H1 (cell line): ENCODE data around the gene CFAP74. TPM values are rescaled to one million over a fixed set of nuclear protein-coding genes. Genes with fewer than 3 reads are reported as not detected.

Source experiments
- CTCF ChIA-PET: fragments of 300-600 bp; sonication (Branson Sonifier 250); formaldehyde crosslinking; loops from one replicate; lab custom pipeline; 2021; ENCODE audit not compliant: partially characterized antibody; lab: Charles Lee
- POLR2A ChIA-PET: fragments of 300-600 bp; sonication (Branson Sonifier 250); formaldehyde crosslinking; loops from one replicate; lab custom pipeline; 2021; ENCODE audit warnings: inconsistent platforms; ENCODE audit not compliant: partially characterized antibody; lab: Charles Lee
- DNase-seq, 2 experiments: peaks; one replicate each; pipeline versions ENCODE4 v3.0.0 to v3.0.0-alpha.2; 2010 to 2022; ENCODE audit warnings: low spot score in 2 of 2, low read depth in 1 of 2, mixed read lengths in 1 of 2
- FAIRE-seq: peaks from 2 replicates; lab custom pipeline; 2011; peaks lifted over from hg19 to GRCh38; lab: Jason Lieb, UNC
- H2AFZ ChIP-seq: 2 replicates; pipeline ENCODE4 v1.8.1; 2012; ENCODE audit warnings: low read length, inconsistent platforms
- H2AK5ac ChIP-seq: 2 replicates; pipeline ENCODE4 v1.6.1; 2013; ENCODE audit warnings: low read depth, low read length
- H2BK120ac ChIP-seq: replicated peaks from 2 replicates; pipeline ENCODE3; 2013; ENCODE audit warnings: low read depth, low read length, inconsistent platforms
- H2BK12ac ChIP-seq: 2 replicates; pipeline ENCODE4 v1.6.1; 2013; ENCODE audit warnings: low read depth, low read length
- H2BK15ac ChIP-seq: 2 replicates; pipeline ENCODE4 v1.6.1; 2013; ENCODE audit warnings: low read length
- H2BK20ac ChIP-seq: 2 replicates; pipeline ENCODE4 v1.6.1; 2013; ENCODE audit warnings: low read length
- H2BK5ac ChIP-seq: 2 replicates; pipeline ENCODE4 v1.6.1; 2013; ENCODE audit warnings: low read depth, low read length
- H3K14ac ChIP-seq: 2 replicates; pipeline ENCODE4 v1.6.1; 2013; ENCODE audit warnings: inconsistent platforms; ENCODE audit not compliant: insufficient read length
- H3K18ac ChIP-seq: 2 replicates; pipeline ENCODE4 v1.6.1; 2013; ENCODE audit warnings: low read length; ENCODE audit errors: extremely low read depth
- H3K23ac ChIP-seq: 2 replicates; pipeline ENCODE4 v1.6.1; 2013; ENCODE audit warnings: inconsistent platforms; ENCODE audit not compliant: insufficient read length
- H3K23me2 ChIP-seq: 2 replicates; pipeline ENCODE4 v1.6.1; 2013; ENCODE audit warnings: low read depth, low read length
- H3K27ac ChIP-seq: 2 replicates; pipeline ENCODE4 v1.6.1; 2011; ENCODE audit warnings: low read depth, low read length, inconsistent platforms
- H3K27me3 ChIP-seq, 4 experiments: replicated peaks in 1 of 4; 1 replicate in 1 of 4; 2 replicates in 3 of 4; pipeline versions ENCODE4 v1.6.1 to v1.8.1; 2011 to 2013; ENCODE audit warnings: low read length in 3 of 4, mild to moderate bottlenecking in 3 of 4, inconsistent platforms in 2 of 4, mixed read lengths in 2 of 4, moderate library complexity in 1 of 4; ENCODE audit not compliant: control insufficient read depth in 3 of 4, insufficient read depth in 3 of 4; ENCODE audit errors: extremely low read depth in 1 of 4
- H3K36me3 ChIP-seq, 4 experiments: 2 replicates each; pipeline versions ENCODE4 v1.6.1 to v1.8.1; 2011 to 2013; ENCODE audit warnings: mild to moderate bottlenecking in 4 of 4, low read length in 3 of 4, moderate library complexity in 2 of 4, control low read depth in 1 of 4, inconsistent platforms in 1 of 4; ENCODE audit not compliant: insufficient read depth in 4 of 4, control insufficient read depth in 2 of 4
- H3K4ac ChIP-seq: replicated peaks from 2 replicates; pipeline ENCODE3; 2013; ENCODE audit warnings: low read length, low read depth, mixed read lengths, inconsistent platforms; ENCODE audit not compliant: insufficient read length
- H3K4me1 ChIP-seq, 4 experiments: replicated peaks in 1 of 4; 1 replicate in 1 of 4; 2 replicates in 3 of 4; pipeline versions ENCODE4 v1.6.1 to v1.8.1; 2011 to 2013; ENCODE audit warnings: low read length in 3 of 4, inconsistent platforms in 2 of 4, mixed read lengths in 1 of 4; ENCODE audit not compliant: insufficient read depth in 4 of 4, control insufficient read depth in 3 of 4
- H3K4me2 ChIP-seq, 2 experiments: 2 replicates each; pipeline versions ENCODE4 v1.6.1 to v1.8.1; 2011 to 2013; ENCODE audit warnings: low read depth in 2 of 2, low read length in 2 of 2, control low read depth in 1 of 2, inconsistent platforms in 1 of 2, mild to moderate bottlenecking in 1 of 2; ENCODE audit not compliant: insufficient read depth in 1 of 2
- H3K4me3 ChIP-seq, 4 experiments: fragments of 200-600, 300-600 bp in 1 of 4; sonication (generic), shearing (Covaris generic), sonication (Bioruptor Twin) in 1 of 4; 2 replicates each; pipeline versions ENCODE4 v1.5.1 to v1.8.1; 2011 to 2016; ENCODE audit warnings: low read length in 4 of 4, low read depth in 3 of 4, control low read depth in 2 of 4, inconsistent platforms in 2 of 4, mild to moderate bottlenecking in 2 of 4, mixed read lengths in 1 of 4, moderate library complexity in 1 of 4; ENCODE audit not compliant: insufficient read depth in 2 of 4; ENCODE audit errors: extremely low read depth in 1 of 4
- H3K56ac ChIP-seq: replicated peaks from 2 replicates; pipeline ENCODE3; 2013; ENCODE audit warnings: low read depth, mild to moderate bottlenecking, mixed read lengths, low read length, inconsistent platforms; ENCODE audit not compliant: insufficient read length
- H3K79me1 ChIP-seq: 2 replicates; pipeline ENCODE4 v1.6.1; 2013; ENCODE audit warnings: low read depth, low read length, control low read depth
- H3K79me2 ChIP-seq, 2 experiments: 2 replicates each; pipeline versions ENCODE4 v1.6.1 to v1.8.1; 2012 to 2013; ENCODE audit warnings: low read length in 2 of 2, mild to moderate bottlenecking in 2 of 2, inconsistent platforms in 1 of 2; ENCODE audit not compliant: insufficient read depth in 2 of 2, control insufficient read depth in 1 of 2
- H3K9ac ChIP-seq, 4 experiments: replicated peaks in 1 of 4; 1 replicate in 1 of 4; 2 replicates in 3 of 4; pipeline versions ENCODE4 v1.6.1 to v1.8.1; 2011 to 2013; ENCODE audit warnings: low read depth in 3 of 4, low read length in 3 of 4, control low read depth in 2 of 4, mild to moderate bottlenecking in 2 of 4, moderate library complexity in 2 of 4, inconsistent platforms in 1 of 4; ENCODE audit errors: extremely low read depth in 1 of 4
- H3K9me3 ChIP-seq, 2 experiments: 2 replicates each; pipeline versions ENCODE4 v1.6.1 to v1.8.1; 2012 to 2013; ENCODE audit warnings: mild to moderate bottlenecking in 2 of 2, moderate library complexity in 2 of 2, control low read depth in 1 of 2, inconsistent platforms in 1 of 2, low read depth in 1 of 2, low read length in 1 of 2, mixed read lengths in 1 of 2; ENCODE audit not compliant: insufficient read depth in 2 of 2
- H4K20me1 ChIP-seq, 2 experiments: replicated peaks in 1 of 2; 2 replicates each; pipeline versions ENCODE3 to v1.8.1; 2011 to 2013; ENCODE audit warnings: inconsistent platforms in 2 of 2, low read length in 2 of 2, mild to moderate bottlenecking in 1 of 2; ENCODE audit not compliant: insufficient read depth in 2 of 2, control insufficient read depth in 1 of 2
- H4K5ac ChIP-seq: 2 replicates; pipeline ENCODE4 v1.6.1; 2013; ENCODE audit warnings: low read length, low read depth, mixed read lengths, inconsistent platforms; ENCODE audit not compliant: insufficient read length
- H4K8ac ChIP-seq: 2 replicates; pipeline ENCODE4 v1.8.0; 2013; ENCODE audit warnings: mild to moderate bottlenecking, moderate library complexity, low read length, inconsistent platforms; ENCODE audit not compliant: insufficient read depth; ENCODE audit errors: extremely low read depth
- H4K91ac ChIP-seq: replicated peaks from 2 replicates; pipeline ENCODE3; 2013; ENCODE audit warnings: low read length, mixed read lengths, inconsistent platforms; ENCODE audit not compliant: insufficient read length
- E2F6 ChIP-seq: IDR thresholded peaks from 2 replicates; pipeline ENCODE4 v1.6.1; 2012; ENCODE audit warnings: inconsistent platforms
- SAP30 ChIP-seq: fragments of 300-600 bp; sonication (generic); IDR thresholded peaks from 2 replicates; pipeline ENCODE4 v1.7.1; 2012; ENCODE audit warnings: low read length, moderate library complexity, mild to moderate bottlenecking, inconsistent platforms; ENCODE audit not compliant: insufficient read depth, insufficient replicate concordance
- WGBS, 2 experiments: shearing (Covaris generic) in 1 of 2; methylation state at CpG; one replicate each; pipeline versions ENCODE4 v1.1.6 to v1.1.7; 2013 to 2015; ENCODE audit warnings: low lambda C conversion rate in 2 of 2, mixed read lengths in 2 of 2, inconsistent platforms in 1 of 2, low coverage in 1 of 2, missing lambda C conversion rate in 1 of 2; ENCODE audit not compliant: insufficient replicate concordance in 2 of 2, insufficient coverage in 1 of 2, insufficient read length in 1 of 2; ENCODE audit errors: extremely low coverage in 1 of 2, missing lambda C conversion rate in 1 of 2; 5-methylcytosine and 5-hydroxymethylcytosine counted together
- polyA plus RNA-seq, 7 experiments: library from polyadenylated mRNA; depleted of rRNA in 3 of 7; stranded (reverse) in 5 of 7; unstranded in 2 of 7; fragments of >200 nt in 5 of 7; fragments of 200-250 nt in 2 of 7; gene quantifications; 1 replicate in 5 of 7; 2 replicates in 1 of 7; 4 replicates in 1 of 7; pipeline versions ENCODE4 v1.2.1 to v1.2.3, GENCODE V29; 2011 to 2013; ENCODE audit warnings: missing spikeins in 2 of 7, mixed read lengths in 2 of 7
- total RNA-seq: library from RNA; stranded (reverse); fragmentation: NEBNext Ultra II Directional; extraction: Animal tissue kit (Norgen Biotek cat#: 25700); gene quantifications from 2 replicates; pipeline ENCODE4 v1.2.1, GENCODE V29; 2021

CFAP74 gene
- total and polyA plus RNA-seq, 2 of the 8 experiments (the other 6 are each of a cell fraction or from before 2014, with no cell fraction given), result 0.09 to 0.20 TPM

GRCh38 chr1:1928231-1929101, 75.1 kb downstream of the CFAP74 start:
- H3K23ac ChIP-seq, result no peak overlapping the region
- ChIA-PET CTCF (interaction anchor here (0.8 to 3.1 kb wide), 5 partner anchors 14 to 121 kb away, joined by 3 to 13 read pairs (median 3); no protein-coding TSS in a partner anchor), POLR2A (no interaction called here)
- no peak overlapping the region for H2AK5ac ChIP-seq
- no peak overlapping the region for H3K18ac ChIP-seq
- H3K79me1 ChIP-seq, result no peaks in the 10 kb centered on the region
- H3K4me2 ChIP-seq, result no peak overlapping the region
- DNase-seq (no peak), FAIRE-seq (no peak)
- no peak overlapping the region for H3K56ac ChIP-seq
- no peak overlapping the region for H4K5ac ChIP-seq
- H3K9me3 ChIP-seq, result peaks cover 0 to 15% of the 10 kb centered on the region in 2 experiments; a peak in 1 of 4 replicates
- H3K79me2 ChIP-seq, result no peaks in the 10 kb centered on the region
- no peak overlapping the region for H2BK20ac ChIP-seq
- no peak overlapping the region for H3K9ac ChIP-seq
- no peaks in the 10 kb centered on the region for H4K20me1 ChIP-seq
- H2BK5ac ChIP-seq, result no peak overlapping the region
- peak overlapping the region; percentile 72 for H2BK15ac ChIP-seq
- no peaks in the 10 kb centered on the region for H3K36me3 ChIP-seq
- no peaks in the 10 kb centered on the region; a peak in 1 of 7 replicates for H3K27me3 ChIP-seq
- H3K4ac ChIP-seq, result no peak overlapping the region
- 91% methylated on average over 30 of the region's 34 CpGs; no CpG with 5 or more reads in 1 of the 2 experiments for WGBS, 2 experiments
- no peaks in the 10 kb centered on the region; the same call in 1 of the 2 replicates for H3K23me2 ChIP-seq
- no peak for TF ChIP-seq SAP30
- peak; percentile 22; the same call in 1 of the 2 replicates for TF ChIP-seq E2F6
- H3K4me3 ChIP-seq, result no peak overlapping the region
- no peak overlapping the region for H3K14ac ChIP-seq
- H3K27ac ChIP-seq, result no peak overlapping the region
- H3K4me1 ChIP-seq, result no peaks in the 10 kb centered on the region; a peak in 2 of 7 replicates
- H2AFZ ChIP-seq, result no peak overlapping the region
- peak overlapping the region; percentile 25 for H4K8ac ChIP-seq
- no peak overlapping the region for H2BK12ac ChIP-seq
- H2BK120ac ChIP-seq, result no peak overlapping the region
- no peak overlapping the region for H4K91ac ChIP-seq
